ENCODE data around the gene SLC9A8. TPM values are rescaled to one million over a fixed set of nuclear protein-coding genes. Genes with fewer than 3 reads are reported as not detected.

SLC9A8 gene
- total and polyA plus RNA-seq, 2 of the 8 experiments (the other 6 are each of a cell fraction or from before 2014, with no cell fraction given): 3.2 to 6.2 TPM

GRCh38 chr20:49799698-49800097 is 12.9 kb upstream of the SLC9A8 start:
- H3K14ac ChIP-seq (ENCODE audit: insufficient read length): no peak overlapping the region
- no peak overlapping the region for H2AK5ac ChIP-seq (ENCODE audit: low read depth, low read length)
- H3K56ac ChIP-seq (replicated peaks; ENCODE audit: insufficient read length, low read depth, low read length): no peak overlapping the region
- no peaks in the 10 kb centered on the region for H3K79me2 ChIP-seq (ENCODE audit: control insufficient read depth in 1 of 2, insufficient read depth in 2 of 2, low read length in 2 of 2)
- no peaks in the 10 kb centered on the region for H4K20me1 ChIP-seq (replicated peaks in 1 of 2; ENCODE audit: control insufficient read depth in 1 of 2, insufficient read depth in 2 of 2, low read length in 2 of 2)
- H3K23me2 ChIP-seq (ENCODE audit: low read depth, low read length): no peaks in the 10 kb centered on the region
- POLR2A ChIA-PET (ENCODE audit: partially characterized antibody): no interaction called here
- no peak overlapping the region for H2BK20ac ChIP-seq (ENCODE audit: low read length)
- no peak overlapping the region for H3K18ac ChIP-seq (ENCODE audit: extremely low read depth, low read length)
- no peak overlapping the region for H3K27ac ChIP-seq (ENCODE audit: low read depth, low read length)
- H4K5ac ChIP-seq (ENCODE audit: insufficient read length, low read depth, low read length): no peak overlapping the region
- CTCF ChIA-PET (ENCODE audit: partially characterized antibody): interaction anchor here (1.5 kb wide), 1 partner anchor 10 kb away, joined by 3 read pairs; no protein-coding TSS in a partner anchor
- no peak overlapping the region for H3K4me2 ChIP-seq (ENCODE audit: insufficient read depth in 1 of 2, low read depth in 2 of 2, low read length in 2 of 2)
- TF ChIP-seq BACH1 (IDR thresholded peaks at IDR 0.05; ENCODE audit: low read length) (no peak), SIX5 (IDR thresholded peaks at IDR 0.05; ENCODE audit: low read depth, low read length) (no peak), SAP30 (IDR thresholded peaks at IDR 0.05; ENCODE audit: insufficient read depth, insufficient replicate concordance, low read length) (no peak), SUZ12 (IDR thresholded peaks at IDR 0.05; ENCODE audit: low read length) (no peak), GTF2F1 (IDR thresholded peaks at IDR 0.05; ENCODE audit: borderline replicate concordance, low read depth, low read length) (no peak), POLR2A (IDR thresholded peaks at IDR 0.05; ENCODE audit: control extremely low read depth in 1 of 2, low read depth in 2 of 2, low read length in 2 of 2) (no peak), CBX5 (IDR thresholded peaks at IDR 0.05; ENCODE audit: low read depth, low read length) (no peak), SP1 (IDR thresholded peaks at IDR 0.05; ENCODE audit: low read depth, low read length) (no peak), KDM1A (IDR thresholded peaks at IDR 0.05; ENCODE audit: borderline replicate concordance, low read length) (no peak), FOSL1 (IDR thresholded peaks at IDR 0.05; ENCODE audit: insufficient read depth, low read depth, low read length) (no peak)
- no peak overlapping the region for H2BK15ac ChIP-seq (ENCODE audit: low read length)
- no peak overlapping the region for H3K4ac ChIP-seq (replicated peaks; ENCODE audit: insufficient read length, low read depth, low read length)
- DNase-seq (ENCODE audit: low read depth in 1 of 2, low spot score in 2 of 2) (no peak), FAIRE-seq (no peak)
- no peaks in the 10 kb centered on the region for H3K36me3 ChIP-seq (ENCODE audit: control insufficient read depth in 2 of 4, insufficient read depth in 4 of 4, low read length in 3 of 4)
- H2BK120ac ChIP-seq (replicated peaks; ENCODE audit: low read depth, low read length): no peak overlapping the region
- H3K27me3 ChIP-seq (replicated peaks in 1 of 4; ENCODE audit: control insufficient read depth in 3 of 4, extremely low read depth in 1 of 4, insufficient read depth in 3 of 4, low read length in 3 of 4): no peaks in the 10 kb centered on the region
- peak overlapping the region; percentile 58; the same call in 1 of the 2 replicates for H2AFZ ChIP-seq (ENCODE audit: low read length)
- no peak overlapping the region for H3K23ac ChIP-seq (ENCODE audit: insufficient read length)
- WGBS, 2 experiments (ENCODE audit: extremely low coverage in 1 of 2, insufficient coverage in 1 of 2, insufficient read length in 1 of 2, insufficient replicate concordance in 2 of 2, low coverage in 1 of 2, low lambda C conversion rate in 2 of 2, missing lambda C conversion rate in 1 of 2): 85% methylated on average over 8 of the region's 8 CpGs; no CpG with 5 or more reads in 1 of the 2 experiments
- no peaks in the 10 kb centered on the region for H3K79me1 ChIP-seq (ENCODE audit: low read depth, low read length)
- H3K4me3 ChIP-seq (ENCODE audit: extremely low read depth in 1 of 4, insufficient read depth in 2 of 4, low read depth in 3 of 4, low read length in 4 of 4): no peak overlapping the region
- no peak overlapping the region for H2BK5ac ChIP-seq (ENCODE audit: low read depth, low read length)
- no peak overlapping the region for H3K9ac ChIP-seq (replicated peaks in 1 of 4; ENCODE audit: extremely low read depth in 1 of 4, low read depth in 3 of 4, low read length in 3 of 4)
- no peak overlapping the region for H4K91ac ChIP-seq (replicated peaks; ENCODE audit: insufficient read length, low read length)
- no peaks in the 10 kb centered on the region for H3K9me3 ChIP-seq (ENCODE audit: insufficient read depth in 2 of 2, low read depth in 1 of 2, low read length in 1 of 2)
- no peak overlapping the region for H2BK12ac ChIP-seq (ENCODE audit: low read depth, low read length)
- H4K8ac ChIP-seq (ENCODE audit: extremely low read depth, insufficient read depth, low read length): no peak overlapping the region
- no peaks in the 10 kb centered on the region for H3K4me1 ChIP-seq (replicated peaks in 1 of 4; ENCODE audit: control insufficient read depth in 3 of 4, insufficient read depth in 4 of 4, low read length in 3 of 4)

Measured in H1 (cell line).